HEK293 (cell line): Measurements from ENCODE around the gene BIRC6.

ENCODE experiments used
- MYNN ChIP-seq: fragments of 450-650 bp; formaldehyde crosslinking; IDR thresholded peaks from 2 replicates; pipeline ENCODE4 v1.5.1; 2016; ENCODE audit warnings: missing biosample characterization, missing genetic modification characterization, borderline replicate concordance
- TCF7L2 ChIP-seq: IDR thresholded peaks from 2 replicates; pipeline ENCODE4 v1.6.1; 2011; ENCODE audit warnings: low read depth, mild to moderate bottlenecking, inconsistent platforms, low read length, moderate library complexity, borderline replicate concordance
- YY1 ChIP-seq: fragments of 450-650 bp; formaldehyde crosslinking; IDR thresholded peaks from 2 replicates; pipeline ENCODE4 v1.5.1; 2018; ENCODE audit warnings: missing biosample characterization, missing genetic modification characterization
- ZNF274 ChIP-seq, 2 experiments: fragments of 200-500 bp in 1 of 2; fragments of 450-650 bp in 1 of 2; sonication (Bioruptor generic) in 1 of 2; formaldehyde crosslinking in 1 of 2; IDR thresholded peaks; 2 replicates each; pipeline versions ENCODE4 v1.5.1 to v1.6.1; 2014 to 2016; ENCODE audit warnings: borderline replicate concordance in 1 of 2, inconsistent platforms in 1 of 2, low read length in 1 of 2, missing biosample characterization in 1 of 2, missing genetic modification characterization in 1 of 2
- TF ChIP-seq, protein P1 (sequence below): fragments of 450-650 bp; formaldehyde crosslinking; IDR thresholded peaks from 2 replicates; pipeline ENCODE4 v1.5.1; 2016; ENCODE audit warnings: missing biosample characterization, missing genetic modification characterization

DNA sequence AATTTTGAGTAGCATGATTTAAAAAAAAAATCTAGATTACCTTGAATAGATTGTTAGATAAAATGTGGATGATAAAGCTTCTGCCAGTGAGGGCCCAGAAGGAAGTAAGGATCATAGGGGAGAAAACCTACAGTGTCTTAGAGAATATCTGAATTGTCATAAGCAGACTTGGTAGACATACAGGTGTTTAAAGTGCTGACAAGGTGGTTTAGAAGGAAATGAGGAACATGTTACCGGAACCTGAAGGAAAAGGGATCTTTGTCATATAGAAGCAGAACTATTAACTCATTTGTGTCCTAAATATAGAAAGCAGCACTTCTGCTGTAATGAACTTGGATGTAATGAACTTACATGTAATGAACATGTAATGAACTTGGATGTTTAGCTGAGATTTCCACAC lies 176.1 kb downstream of the BIRC6 start:
- TF ChIP-seq YY1 (tag by site-specific recombination) (no peak), MYNN (no peak), TCF7L2 (no peak), ZNF274 (IDR thresholded peaks at IDR 0.05; ENCODE audit: low read length) (no peak), ZNF274 (tag by site-specific recombination; IDR thresholded peaks at IDR 0.05; ENCODE audit: borderline replicate concordance) (no peak)
- TF ChIP-seq, protein P1, sequence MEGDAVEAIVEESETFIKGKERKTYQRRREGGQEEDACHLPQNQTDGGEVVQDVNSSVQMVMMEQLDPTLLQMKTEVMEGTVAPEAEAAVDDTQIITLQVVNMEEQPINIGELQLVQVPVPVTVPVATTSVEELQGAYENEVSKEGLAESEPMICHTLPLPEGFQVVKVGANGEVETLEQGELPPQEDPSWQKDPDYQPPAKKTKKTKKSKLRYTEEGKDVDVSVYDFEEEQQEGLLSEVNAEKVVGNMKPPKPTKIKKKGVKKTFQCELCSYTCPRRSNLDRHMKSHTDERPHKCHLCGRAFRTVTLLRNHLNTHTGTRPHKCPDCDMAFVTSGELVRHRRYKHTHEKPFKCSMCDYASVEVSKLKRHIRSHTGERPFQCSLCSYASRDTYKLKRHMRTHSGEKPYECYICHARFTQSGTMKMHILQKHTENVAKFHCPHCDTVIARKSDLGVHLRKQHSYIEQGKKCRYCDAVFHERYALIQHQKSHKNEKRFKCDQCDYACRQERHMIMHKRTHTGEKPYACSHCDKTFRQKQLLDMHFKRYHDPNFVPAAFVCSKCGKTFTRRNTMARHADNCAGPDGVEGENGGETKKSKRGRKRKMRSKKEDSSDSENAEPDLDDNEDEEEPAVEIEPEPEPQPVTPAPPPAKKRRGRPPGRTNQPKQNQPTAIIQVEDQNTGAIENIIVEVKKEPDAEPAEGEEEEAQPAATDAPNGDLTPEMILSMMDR (tag by site-specific recombination) = no peak
